Measurements from ENCODE around the gene DHFR. TPM values are rescaled to one million over a fixed set of nuclear protein-coding genes. Genes with fewer than 3 reads are reported as not detected.

The DHFR gene
- total RNA-seq, 1 experiment from 2014 or later = 72.2 TPM

- Mint-ChIP-seq H3K27ac (peak overlapping the region in 1 of 3 experiments; percentile 31; a peak in 1 of 7 replicates), H3K4me3 (no peak overlapping the region), H3K9me3 (no peaks in the 10 kb centered on the region), H3K4me1 (no peaks in the 10 kb centered on the region), H3K27me3 (ENCODE audit: low read depth) (no peaks in the 10 kb centered on the region; the same call in 1 of the 2 replicates), H3K36me3 (ENCODE audit: insufficient read depth in 1 of 3, low read depth in 3 of 3) (no peaks in the 10 kb centered on the region)
- no peaks in the 10 kb centered on the region for H3K4me1 ChIP-seq (ENCODE audit: insufficient read depth, low read length)
- H3K4ac ChIP-seq (ENCODE audit: low read depth, low read length) = no peak overlapping the region
- H3K27ac ChIP-seq (ENCODE audit: insufficient read length, low read depth, low read length) = no peak overlapping the region
- H3K56ac ChIP-seq (ENCODE audit: insufficient read length, low read depth, low read length) = no peak overlapping the region
- no peak overlapping the region for H2AK5ac ChIP-seq (ENCODE audit: insufficient read length, low read length)
- H3K27me3 ChIP-seq (ENCODE audit: insufficient read depth, low read length) = no peaks in the 10 kb centered on the region
- H3K23me2 ChIP-seq (ENCODE audit: insufficient read length, low read depth, low read length, poor library complexity, severe bottlenecking) = no peaks in the 10 kb centered on the region
- no peak overlapping the region for H2BK15ac ChIP-seq (ENCODE audit: low read depth, low read length)
- H3K4me2 ChIP-seq (ENCODE audit: insufficient read depth, insufficient read length, low read length) = no peak overlapping the region
- no peak overlapping the region for H2BK20ac ChIP-seq (ENCODE audit: low read depth, low read length, poor library complexity, severe bottlenecking)
- H3K9me3 ChIP-seq (ENCODE audit: control insufficient read depth, low read depth, low read length) = no peaks in the 10 kb centered on the region
- no peaks in the 10 kb centered on the region for H3K79me1 ChIP-seq (ENCODE audit: insufficient read depth, low read depth, low read length, poor library complexity, severe bottlenecking)
- H2BK5ac ChIP-seq (ENCODE audit: insufficient read length, low read length) = no peak overlapping the region
- no peak overlapping the region for H3T11ph ChIP-seq (ENCODE audit: low read length)
- no CpG with 5 or more reads among the region's 2 CpGs for WGBS (ENCODE audit: extremely low coverage, insufficient read length, low lambda C conversion rate)
- no peak overlapping the region for H4K91ac ChIP-seq (ENCODE audit: insufficient read length, low read depth, low read length)
- H3K23ac ChIP-seq (ENCODE audit: insufficient read length, low read depth, low read length) = no peak overlapping the region
- H2BK120ac ChIP-seq (ENCODE audit: low read depth, low read length, poor library complexity, severe bottlenecking) = no peak overlapping the region
- no peaks in the 10 kb centered on the region for H4K20me1 ChIP-seq (ENCODE audit: control insufficient read depth, insufficient read depth, insufficient read length)
- no peak for TF ChIP-seq CTCF (conservative IDR thresholded peaks at IDR 0.05)
- H3K9ac ChIP-seq (ENCODE audit: extremely low read depth, insufficient read length, low read length) = no peak overlapping the region
- no peaks in the 10 kb centered on the region for H3K79me2 ChIP-seq (ENCODE audit: insufficient read depth, low read length)
- H4K8ac ChIP-seq (replicated peaks; ENCODE audit: insufficient read length, low read depth, low read length) = no peak overlapping the region
- no peak overlapping the region for H2AFZ ChIP-seq (ENCODE audit: low read length)
- DNase-seq = no peak
- no peak overlapping the region for H4K5ac ChIP-seq (ENCODE audit: insufficient read length, low read depth, low read length)
- no peak overlapping the region for H3K14ac ChIP-seq (ENCODE audit: insufficient read depth, low read length)
- H2BK12ac ChIP-seq (ENCODE audit: insufficient read length, low read depth, low read length) = no peak overlapping the region
- H3K18ac ChIP-seq (ENCODE audit: insufficient read length, low read depth, low read length) = no peak overlapping the region
These were observed 53.7 kb downstream of the DHFR start for GRCh38 chr5:80600943-80601693.
